ENCODE data around the gene TMEM14B.
"Not testable (repeated sequence)": the region's sequence is repeated elsewhere in the genome, so short reads cannot be mapped to it uniquely, and the experiment has no call there.

The TMEM14B gene

GRCh38 chr6:10743515-10743914 lies 4.1 kb upstream of the TMEM14B start:
- DNase-seq (ENCODE audit: low read depth), result no peak
- TF ChIP-seq CTCF (IDR thresholded peaks at IDR 0.05; ENCODE audit: low read depth, low read length, missing control alignments), result no peak
- in situ Hi-C loops (cut with HindIII; ENCODE audit: low sequenced_read_pairs), result no loop called here
- H3K4me3 ChIP-seq (ENCODE audit: low read depth, low read length), result no peak overlapping the region

- in situ Hi-C loops (cut with HindIII; ENCODE audit: low sequenced_read_pairs), result no loop called here
- no peak for DNase-seq (ENCODE audit: low read depth)
- TF ChIP-seq CTCF (IDR thresholded peaks at IDR 0.05; ENCODE audit: low read depth, low read length, missing control alignments), result no peak
- H3K4me3 ChIP-seq (ENCODE audit: low read depth, low read length), result no peak overlapping the region
Observed at GRCh38 chr6:10745116-10745515, 2.5 kb upstream of the TMEM14B start.

GRCh38 chr6:10746915-10747250 lies 722 bp upstream of the TMEM14B start:
- H3K4me3 ChIP-seq (ENCODE audit: low read depth, low read length), result peak overlapping the region; percentile 64
- DNase-seq (ENCODE audit: low read depth), result no peak
- no peak for TF ChIP-seq CTCF (IDR thresholded peaks at IDR 0.05; ENCODE audit: low read depth, low read length, missing control alignments)
- in situ Hi-C loops (cut with HindIII; ENCODE audit: low sequenced_read_pairs), result no loop called here

- no peak overlapping the region for H3K4me3 ChIP-seq (ENCODE audit: low read depth, low read length)
- TF ChIP-seq CTCF (IDR thresholded peaks at IDR 0.05; ENCODE audit: low read depth, low read length, missing control alignments), result no peak
- in situ Hi-C loops (cut with HindIII; ENCODE audit: low sequenced_read_pairs), result no loop called here
- no peak for DNase-seq (ENCODE audit: low read depth)
Observed at GRCh38 chr6:10749734-10750133, 2.1 kb downstream of the TMEM14B start.

- DNase-seq (ENCODE audit: low read depth); in situ Hi-C loops (cut with HindIII; ENCODE audit: low sequenced_read_pairs); H3K4me3 ChIP-seq (ENCODE audit: low read depth, low read length): not testable (repeated sequence)
Observed at GRCh38 chr6:10750568-10750967, 3.0 kb downstream of the TMEM14B start.

GRCh38 chr6:10751757-10752156 lies 4.2 kb downstream of the TMEM14B start:
- DNase-seq (ENCODE audit: low read depth); in situ Hi-C loops (cut with HindIII; ENCODE audit: low sequenced_read_pairs): not testable (repeated sequence)

GRCh38 chr6:10756085-10756484 lies 8.5 kb downstream of the TMEM14B start:
- H3K4me3 ChIP-seq (ENCODE audit: low read depth, low read length), result no peak overlapping the region
- TF ChIP-seq CTCF (IDR thresholded peaks at IDR 0.05; ENCODE audit: low read depth, low read length, missing control alignments), result no peak
- in situ Hi-C loops (cut with HindIII; ENCODE audit: low sequenced_read_pairs), result no loop called here
- no peak for DNase-seq (ENCODE audit: low read depth)

More at GRCh38 chr6:10751757-10752156, 4.2 kb downstream of the TMEM14B start:
- H3K4me3 ChIP-seq (ENCODE audit: low read depth, low read length), result not testable (repeated sequence)

- DNase-seq (ENCODE audit: low read depth), result peak; percentile 87
- peak; percentile 63 for TF ChIP-seq CTCF (IDR thresholded peaks at IDR 0.05; ENCODE audit: low read depth, low read length, missing control alignments)
- H3K4me3 ChIP-seq (ENCODE audit: low read depth, low read length), result no peak overlapping the region
- in situ Hi-C loops (cut with HindIII; ENCODE audit: low sequenced_read_pairs), result no loop called here
Observed at GRCh38 chr6:10759312-10759839, 11.8 kb downstream of the TMEM14B start.

Data from astrocyte of the cerebellum (primary cell).